IMR-90 (cell line): Measurements from ENCODE around the gene VPS41. TPM values are rescaled to one million over a fixed set of nuclear protein-coding genes. Genes with fewer than 3 reads are reported as not detected.

Source experiments
- ATAC-seq: fragments of 200-7000 bp; cut with Tn5 transposase; 2 replicates; pipeline ENCODE4 v1.9.1; 2020; ENCODE audit warnings: low read depth, mild to moderate bottlenecking, moderate library complexity
- BruUV-seq: library from RNA; stranded (reverse); fragments of 400-500 nt; replicated peaks from 2 replicates; lab custom pipeline; 2021; lab: Mats Ljungman, UMichigan
- CTCF ChIA-PET: fragments of 300-600 bp; formaldehyde crosslinking; extraction: SDS; loops from one replicate; lab custom pipeline; 2021; ENCODE audit warnings: antibody characterized with exemption; lab: Yijun Ruan, JAX
- POLR2A ChIA-PET: fragments of 300-600 bp; sonication (Branson Sonifier 250); formaldehyde crosslinking; loops from one replicate; lab custom pipeline; 2022; ENCODE audit warnings: antibody characterized with exemption; ENCODE audit not compliant: unreplicated experiment; lab: Charles Lee
- DNase-seq: peaks from one replicate; pipeline ENCODE4 v3.0.0; 2013
- H2AFZ ChIP-seq: replicated peaks from 2 replicates; pipeline ENCODE3; 2013; ENCODE audit warnings: low read length, mild to moderate bottlenecking; ENCODE audit not compliant: poor library complexity
- H2AK5ac ChIP-seq: 2 replicates; pipeline ENCODE4 v1.6.1; 2013; ENCODE audit warnings: low read depth, low read length, inconsistent platforms
- H2AK9ac ChIP-seq: replicated peaks from 2 replicates; pipeline ENCODE3; 2013; ENCODE audit warnings: mild to moderate bottlenecking, low read depth, low read length, moderate library complexity; ENCODE audit not compliant: poor library complexity
- H2BK120ac ChIP-seq: 2 replicates; pipeline ENCODE4 v1.6.1; 2013; ENCODE audit warnings: low read depth, low read length, inconsistent platforms
- H2BK15ac ChIP-seq: 3 replicates; pipeline ENCODE4 v1.6.1; 2013; ENCODE audit warnings: low read depth, low read length, inconsistent platforms
- H2BK20ac ChIP-seq: 2 replicates; pipeline ENCODE4 v1.6.1; 2013; ENCODE audit warnings: low read depth, mild to moderate bottlenecking, inconsistent platforms, low read length, moderate library complexity
- H2BK5ac ChIP-seq: 2 replicates; pipeline ENCODE4 v1.6.1; 2013; ENCODE audit warnings: mild to moderate bottlenecking, low read depth, low read length, inconsistent platforms; ENCODE audit not compliant: poor library complexity, severe bottlenecking
- H3K14ac ChIP-seq: replicated peaks from 2 replicates; pipeline ENCODE4 v1.6.1; 2013; ENCODE audit warnings: low read depth, low read length, inconsistent platforms
- H3K18ac ChIP-seq: 2 replicates; pipeline ENCODE4 v1.6.1; 2013; ENCODE audit warnings: low read depth, low read length, control low read depth
- H3K23ac ChIP-seq: 2 replicates; pipeline ENCODE4 v1.6.1; 2013; ENCODE audit warnings: low read depth, low read length, inconsistent platforms
- H3K27ac ChIP-seq: 2 replicates; pipeline ENCODE4 v1.5.1; 2013; ENCODE audit warnings: mild to moderate bottlenecking, control low read depth, low read length; ENCODE audit not compliant: insufficient read depth
- H3K27me3 ChIP-seq: 2 replicates; pipeline ENCODE4 v1.6.1; 2013; ENCODE audit warnings: low read length; ENCODE audit not compliant: control insufficient read depth, insufficient read depth
- H3K36me3 ChIP-seq: 2 replicates; pipeline ENCODE4 v1.6.1; 2013; ENCODE audit warnings: low read length, mixed read lengths; ENCODE audit not compliant: control insufficient read depth, insufficient read depth
- H3K4ac ChIP-seq: 2 replicates; pipeline ENCODE4 v1.6.1; 2013; ENCODE audit warnings: low read depth, low read length, inconsistent platforms
- H3K4me1 ChIP-seq: 2 replicates; pipeline ENCODE4 v1.6.1; 2013; ENCODE audit warnings: low read length, mixed read lengths; ENCODE audit not compliant: control insufficient read depth, insufficient read depth
- H3K4me2 ChIP-seq: 2 replicates; pipeline ENCODE4 v1.6.1; 2013; ENCODE audit warnings: low read depth, mild to moderate bottlenecking, control low read depth, low read length, moderate library complexity
- H3K4me3 ChIP-seq: 2 replicates; pipeline ENCODE4 v1.5.1; 2013; ENCODE audit warnings: low read depth, mild to moderate bottlenecking, control low read depth, low read length, moderate library complexity; ENCODE audit not compliant: insufficient read depth
- H3K56ac ChIP-seq: 2 replicates; pipeline ENCODE4 v1.6.1; 2013; ENCODE audit warnings: low read length, inconsistent platforms; ENCODE audit not compliant: insufficient read depth; ENCODE audit errors: extremely low read depth
- H3K79me1 ChIP-seq, 2 experiments: 2 replicates each; pipeline ENCODE4 v1.6.1; 2013; ENCODE audit warnings: low read length in 2 of 2, inconsistent platforms in 1 of 2, low read depth in 1 of 2
- H3K9ac ChIP-seq: 2 replicates; pipeline ENCODE4 v1.6.1; 2013; ENCODE audit warnings: low read depth, low read length, control low read depth
- H3K9me1 ChIP-seq: 2 replicates; pipeline ENCODE4 v1.6.1; 2013; ENCODE audit warnings: low read length, inconsistent platforms; ENCODE audit not compliant: insufficient read depth
- H3K9me3 ChIP-seq: 2 replicates; pipeline ENCODE4 v1.6.1; 2013; ENCODE audit warnings: low read length; ENCODE audit not compliant: control insufficient read depth, insufficient read depth
- H4K20me1 ChIP-seq: 2 replicates; pipeline ENCODE4 v1.6.1; 2013; ENCODE audit warnings: low read length, inconsistent platforms; ENCODE audit not compliant: insufficient read depth
- H4K5ac ChIP-seq: 2 replicates; pipeline ENCODE4 v1.6.1; 2013; ENCODE audit warnings: mild to moderate bottlenecking, low read depth, low read length, control low read depth
- H4K8ac ChIP-seq, 2 experiments: 2 replicates each; pipeline ENCODE4 v1.6.1; 2013; ENCODE audit warnings: low read depth in 2 of 2, low read length in 2 of 2, control low read depth in 1 of 2, inconsistent platforms in 1 of 2
- H4K91ac ChIP-seq: 2 replicates; pipeline ENCODE4 v1.6.1; 2013; ENCODE audit warnings: low read depth, low read length, inconsistent platforms; ENCODE audit not compliant: insufficient read depth
- CEBPB ChIP-seq: IDR thresholded peaks from 2 replicates; pipeline ENCODE4 v1.6.1; 2012; ENCODE audit warnings: low read depth, low read length, improper control_type of control experiment
- CHD1 ChIP-seq: IDR thresholded peaks from 2 replicates; pipeline ENCODE4 v1.6.1; 2012; ENCODE audit warnings: low read depth, low read length, improper control_type of control experiment
- FOS ChIP-seq: fragments of 150-350 bp; IDR thresholded peaks from 2 replicates; pipeline ENCODE4 v1.6.1; 2016; ENCODE audit warnings: low read depth, low read length
- MAFK ChIP-seq: IDR thresholded peaks from 2 replicates; pipeline ENCODE4 v1.6.1; 2012; ENCODE audit warnings: low read depth, low read length, improper control_type of control experiment
- MAZ ChIP-seq: IDR thresholded peaks from 2 replicates; pipeline ENCODE4 v1.6.1; 2012; ENCODE audit warnings: low read depth, mild to moderate bottlenecking, low read length, improper control_type of control experiment, moderate library complexity, borderline replicate concordance
- NFE2L2 ChIP-seq: fragments of 150-350 bp; IDR thresholded peaks from 2 replicates; pipeline ENCODE4 v1.6.1; 2016; ENCODE audit warnings: low read depth, mild to moderate bottlenecking, low read length
- POLR2A ChIP-seq: IDR thresholded peaks from 2 replicates; pipeline ENCODE4 v1.6.1; 2012; ENCODE audit warnings: mild to moderate bottlenecking, low read depth, low read length
- RAD21 ChIP-seq: IDR thresholded peaks from 2 replicates; pipeline ENCODE4 v1.6.1; 2012; ENCODE audit warnings: low read length, improper control_type of control experiment
- RFX5 ChIP-seq: IDR thresholded peaks from 2 replicates; pipeline ENCODE4 v1.8.0; 2012; ENCODE audit warnings: low read depth, mild to moderate bottlenecking, low read length, moderate library complexity
- SMC3 ChIP-seq: fragments of 150-350 bp; IDR thresholded peaks from 2 replicates; pipeline ENCODE4 v1.6.1; 2016; ENCODE audit warnings: low read depth, mild to moderate bottlenecking, antibody characterized with exemption, low read length, moderate library complexity
- WGBS, 2 experiments: methylation state at CpG; one replicate each; pipeline versions ENCODE4 v1.1.5 to v1.1.7; 2013; ENCODE audit warnings: missing lambda C conversion rate in 2 of 2; ENCODE audit not compliant: insufficient read length in 1 of 2; ENCODE audit errors: extremely low coverage in 2 of 2; 5-methylcytosine and 5-hydroxymethylcytosine counted together
- dilution Hi-C: fragments of 300-500 bp; cut with HindIII; formaldehyde crosslinking; loops from one replicate; pipeline ENCODE4 v1.14.3; 2018; ENCODE audit warnings: low sequenced_read_pairs; ENCODE audit not compliant: unreplicated experiment
- in situ Hi-C: fragments of 300-500 bp; cut with MboI; formaldehyde crosslinking; loops from 3 replicates; pipeline ENCODE4 v1.14.3; 2019; ENCODE audit warnings: low sequenced_read_pairs, inconsistent platforms, mixed read lengths
- intact Hi-C: fragments of 100-400 bp; cut with micrococcal nuclease; formaldehyde crosslinking; loops from 2 replicates; pipeline ENCODE4 v1.10.0; 2022
- polyA plus RNA-seq, 3 experiments: library from polyadenylated mRNA; depleted of rRNA; stranded (reverse); fragments of >200 nt; gene quantifications; 2 replicates each; pipeline ENCODE4 v1.2.3, GENCODE V29; 2012; ENCODE audit warnings: low replicate concordance in 1 of 3
- total RNA-seq: library from RNA; depleted of rRNA; stranded (reverse); fragments of >200 nt; gene quantifications from 2 replicates; pipeline ENCODE4 v1.2.3, GENCODE V29; 2012
- TF ChIP-seq, protein P1 (sequence below): fragments of 150-350 bp; IDR thresholded peaks from 2 replicates; pipeline ENCODE4 v1.6.1; 2017; ENCODE audit warnings: mild to moderate bottlenecking, antibody characterized with exemption, low read length, low read depth
- TF ChIP-seq, protein P2 (sequence below): fragments of 150-350 bp; IDR thresholded peaks from 2 replicates; pipeline ENCODE4 v1.6.1; 2016; ENCODE audit warnings: low read depth, mild to moderate bottlenecking, low read length, moderate library complexity, borderline replicate concordance

VPS41 gene
- total and polyA plus RNA-seq, 2 of the 4 experiments (the other 2 are of a cell fraction): 16.0 to 28.0 TPM

DNA sequence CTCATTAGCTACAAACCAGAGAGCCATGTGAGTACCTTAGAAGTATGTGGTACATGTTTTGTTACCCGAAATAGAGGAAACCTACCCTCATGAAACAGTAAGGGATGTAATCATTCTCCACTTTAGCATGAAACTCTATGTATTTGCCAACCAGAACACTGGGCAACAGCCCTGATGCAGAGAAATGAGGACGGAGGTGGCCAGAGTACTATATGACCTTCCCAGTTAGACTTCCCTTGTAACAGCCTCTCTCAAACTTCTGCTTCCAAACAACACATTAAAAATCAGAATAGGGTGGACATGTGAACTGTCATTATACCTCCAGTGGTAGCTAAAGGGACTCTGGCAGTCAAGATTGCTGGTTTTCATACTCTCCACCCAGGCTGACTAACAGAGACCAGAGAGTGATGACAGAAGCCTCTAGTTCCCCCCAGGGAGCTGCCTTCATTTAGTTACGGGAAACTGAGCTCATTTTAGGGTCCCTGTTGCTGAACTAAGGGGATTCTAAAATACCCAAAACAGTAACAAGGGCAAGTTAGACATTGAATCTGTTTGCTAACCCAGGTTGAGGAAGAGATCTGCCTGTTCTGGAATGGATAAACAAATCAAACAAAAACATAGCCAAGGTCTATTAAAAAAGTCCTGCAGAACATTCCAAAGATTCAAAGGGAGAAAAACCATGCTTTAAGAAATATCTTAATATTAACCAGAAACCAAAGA lies 83.1 kb downstream of the VPS41 start:
- CTCF ChIA-PET: interaction anchor here (1.1 kb wide), 1 partner anchor 14 kb away, joined by 4 read pairs; no protein-coding TSS in a partner anchor
- dilution Hi-C loops: no loop called here
- no peak overlapping the region for H3K4me2 ChIP-seq

More for the DNA sequence above, 83.1 kb downstream of the VPS41 start:
- no TSS peak for BruUV-seq
- Histone ChIP-seq H3K4me3 (no peak overlapping the region), H2AK5ac (no peak overlapping the region), H4K8ac (no peak overlapping the region; a peak in 1 of 4 replicates), H3K27ac (no peak overlapping the region), H3K9ac (no peak overlapping the region), H3K4me1 (peaks cover 4% of the 10 kb centered on the region; the same call in 1 of the 2 replicates), H3K79me1 (no peaks in the 10 kb centered on the region; a peak in 1 of 4 replicates), H2AK9ac (no peak overlapping the region), H3K23ac (no peak overlapping the region), H4K20me1 (no peaks in the 10 kb centered on the region), H3K9me3 (peaks cover 2% of the 10 kb centered on the region; the same call in 1 of the 2 replicates), H2BK15ac (no peak overlapping the region), H4K5ac (0 out of 2 replicates have a peak overlapping the region, but pooled peaks have one; percentile 7), H2BK5ac (no peak overlapping the region), H3K27me3 (no peaks in the 10 kb centered on the region), H2BK120ac (no peak overlapping the region), H2BK20ac (no peak overlapping the region), H4K91ac (no peak overlapping the region), H3K56ac (no peak overlapping the region), H3K9me1 (peaks cover 3% of the 10 kb centered on the region; the same call in 1 of the 2 replicates), H3K36me3 (no peaks in the 10 kb centered on the region), H3K4ac (no peak overlapping the region), H2AFZ (no peak overlapping the region), H3K14ac (no peak overlapping the region), H3K18ac (no peak overlapping the region)
- in situ Hi-C loops: loop anchor here (25.0 kb wide), 1 partner anchor 911 kb away; no protein-coding TSS in a partner anchor
- intact Hi-C loops: no loop called here
- TF ChIP-seq MAFK (no peak), SMC3 (no peak), NFE2L2 (no peak), FOS (no peak), POLR2A (no peak), MAZ (no peak), CEBPB (no peak), RAD21 (no peak), CHD1 (no peak), RFX5 (no peak)
- TF ChIP-seq, protein P1, sequence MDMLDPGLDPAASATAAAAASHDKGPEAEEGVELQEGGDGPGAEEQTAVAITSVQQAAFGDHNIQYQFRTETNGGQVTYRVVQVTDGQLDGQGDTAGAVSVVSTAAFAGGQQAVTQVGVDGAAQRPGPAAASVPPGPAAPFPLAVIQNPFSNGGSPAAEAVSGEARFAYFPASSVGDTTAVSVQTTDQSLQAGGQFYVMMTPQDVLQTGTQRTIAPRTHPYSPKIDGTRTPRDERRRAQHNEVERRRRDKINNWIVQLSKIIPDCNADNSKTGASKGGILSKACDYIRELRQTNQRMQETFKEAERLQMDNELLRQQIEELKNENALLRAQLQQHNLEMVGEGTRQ: no peak
- TF ChIP-seq, protein P2, sequence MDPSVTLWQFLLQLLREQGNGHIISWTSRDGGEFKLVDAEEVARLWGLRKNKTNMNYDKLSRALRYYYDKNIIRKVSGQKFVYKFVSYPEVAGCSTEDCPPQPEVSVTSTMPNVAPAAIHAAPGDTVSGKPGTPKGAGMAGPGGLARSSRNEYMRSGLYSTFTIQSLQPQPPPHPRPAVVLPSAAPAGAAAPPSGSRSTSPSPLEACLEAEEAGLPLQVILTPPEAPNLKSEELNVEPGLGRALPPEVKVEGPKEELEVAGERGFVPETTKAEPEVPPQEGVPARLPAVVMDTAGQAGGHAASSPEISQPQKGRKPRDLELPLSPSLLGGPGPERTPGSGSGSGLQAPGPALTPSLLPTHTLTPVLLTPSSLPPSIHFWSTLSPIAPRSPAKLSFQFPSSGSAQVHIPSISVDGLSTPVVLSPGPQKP: no peak
- DNase-seq (no peak), ATAC-seq (peak; percentile 60)
- POLR2A ChIA-PET: no interaction called here
- no CpG with 5 or more reads among the region's 3 CpGs for WGBS, 2 experiments
